Pancreas (tissue), 10 donors: Measurements from ENCODE around the gene ACAP3. TPM values are rescaled to one million over a fixed set of nuclear protein-coding genes. Genes with fewer than 3 reads are reported as not detected.

ENCODE experiments used
- ATAC-seq, 4 donors: fragments of 200-7000 bp; cut with Tn5 transposase; one replicate each; pipeline versions ENCODE4 v1.8.0 to v1.9.1; 2020; ENCODE audit warnings: mild to moderate bottlenecking in 4 of 4, moderate library complexity in 4 of 4
- DNase-seq, 6 donors: peaks; one replicate each; pipeline ENCODE4 v3.0.0-alpha.2; 2020
- FAIRE-seq: peaks from 2 replicates; lab custom pipeline; 2012; peaks lifted over from hg19 to GRCh38; lab: Jason Lieb, UNC
- H3K27ac ChIP-seq, 4 donors: fragments of 200-600 bp; sonication (generic); 1 replicate in 3 of 4; 2 replicates in 1 of 4; pipeline versions ENCODE4 v1.5.0 to v1.8.0; 2020
- H3K27me3 ChIP-seq, 4 donors: fragments of 200-600 bp; one replicate each; pipeline ENCODE4 v1.8.0; 2021
- H3K36me3 ChIP-seq, 3 donors: fragments of 200-600 bp; sonication (generic) in 1 of 3; one replicate each; pipeline versions ENCODE4 v1.5.0 to v1.8.0; 2020 to 2021
- H3K4me1 ChIP-seq, 3 donors: fragments of 200-600 bp; one replicate each; pipeline ENCODE4 v1.8.0; 2021
- H3K4me3 ChIP-seq, 4 donors: fragments of 200-600 bp; sonication (generic) in 2 of 4; one replicate each; pipeline versions ENCODE4 v1.5.0 to v1.8.0; 2020 to 2021
- H3K9me3 ChIP-seq, 4 donors: fragments of 200-600 bp; one replicate each; pipeline ENCODE4 v1.8.0; 2021
- WGBS, 2 donors: extraction: QIAGEN DNeasy Blood & Tissue Kit; methylation state at CpG; one replicate each; pipeline ENCODE4 v1.1.7; 2013; 5-methylcytosine and 5-hydroxymethylcytosine counted together
- intact Hi-C, 3 donors: fragments of 100-400 bp; cut with DNase I; formaldehyde crosslinking; loops; one replicate each; pipeline versions ENCODE4 v1.11.1 to v1.14.2; 2022
- polyA plus RNA-seq, 2 donors: library from polyadenylated mRNA; stranded (reverse); fragments of 200-250 nt; gene quantifications; one replicate each; pipeline ENCODE4 v1.2.3, GENCODE V29; 2013
- total RNA-seq, 6 donors: library from RNA; stranded (reverse); fragmentation: NEBNext Ultra II Directional in 4 of 6; extraction: Animal tissue kit (Norgen Biotek cat#: 25700) in 4 of 6; gene quantifications; one replicate each; pipeline versions ENCODE4 v1.2.1 to v1.2.4, GENCODE V29; 2021 to 2023
- TF ChIP-seq, protein P1 (sequence below), 4 donors: fragments of 200-600 bp; sonication (generic) in 3 of 4; IDR thresholded peaks; one replicate each; pipeline versions ENCODE4 v1.5.0 to v1.8.0; 2021; ENCODE audit warnings: antibody characterized with exemption in 4 of 4
- donor health status: healthy with polysubstance abuse.
- donor health status: DM: no; HTN: no; CAD: no; lungs with moderate emphysema.
- donor health status: DM: no; HTN: no; CAD: no.
- donor health status: control.
- donor health status: control.
- donor health status: Bipolar disorder and iron deficiency.
- donor health status: DM: yes; HTN: yes; CAD: no.
- donor health status: DM: no; HTN: no; CAD: no.
- donor health status: DM: no; HTN: no; CAD: no.
- donor health status: DM: yes; HTN: yes; CAD: no.

ACAP3 gene
- total and polyA plus RNA-seq, 8 donors = 15.2 to 133 (median 21.4) TPM

- intact Hi-C loops = no loop called here
- Histone ChIP-seq H3K36me3 (peaks cover 0 to 45% (median 26%) of the 10 kb centered on the region in 3 donors), H3K27me3 (no peaks in the 10 kb centered on the region), H3K4me3 (no peak overlapping the region), H3K27ac (no peak overlapping the region), H3K9me3 (no peaks in the 10 kb centered on the region), H3K4me1 (no peaks in the 10 kb centered on the region)
- FAIRE-seq (no peak), ATAC-seq (no peak), DNase-seq (peak in 1 of 6 donors; percentile 51)
- TF ChIP-seq, protein P1, sequence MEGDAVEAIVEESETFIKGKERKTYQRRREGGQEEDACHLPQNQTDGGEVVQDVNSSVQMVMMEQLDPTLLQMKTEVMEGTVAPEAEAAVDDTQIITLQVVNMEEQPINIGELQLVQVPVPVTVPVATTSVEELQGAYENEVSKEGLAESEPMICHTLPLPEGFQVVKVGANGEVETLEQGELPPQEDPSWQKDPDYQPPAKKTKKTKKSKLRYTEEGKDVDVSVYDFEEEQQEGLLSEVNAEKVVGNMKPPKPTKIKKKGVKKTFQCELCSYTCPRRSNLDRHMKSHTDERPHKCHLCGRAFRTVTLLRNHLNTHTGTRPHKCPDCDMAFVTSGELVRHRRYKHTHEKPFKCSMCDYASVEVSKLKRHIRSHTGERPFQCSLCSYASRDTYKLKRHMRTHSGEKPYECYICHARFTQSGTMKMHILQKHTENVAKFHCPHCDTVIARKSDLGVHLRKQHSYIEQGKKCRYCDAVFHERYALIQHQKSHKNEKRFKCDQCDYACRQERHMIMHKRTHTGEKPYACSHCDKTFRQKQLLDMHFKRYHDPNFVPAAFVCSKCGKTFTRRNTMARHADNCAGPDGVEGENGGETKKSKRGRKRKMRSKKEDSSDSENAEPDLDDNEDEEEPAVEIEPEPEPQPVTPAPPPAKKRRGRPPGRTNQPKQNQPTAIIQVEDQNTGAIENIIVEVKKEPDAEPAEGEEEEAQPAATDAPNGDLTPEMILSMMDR (IDR thresholded peaks at IDR 0.05) = no peak
- 81 to 86% methylated on average over 25 to 26 of the region's 26 CpGs for WGBS, 2 donors
Observed at GRCh38 chr1:1259951-1260600, 47.7 kb downstream of the ACAP3 start.

DNA sequence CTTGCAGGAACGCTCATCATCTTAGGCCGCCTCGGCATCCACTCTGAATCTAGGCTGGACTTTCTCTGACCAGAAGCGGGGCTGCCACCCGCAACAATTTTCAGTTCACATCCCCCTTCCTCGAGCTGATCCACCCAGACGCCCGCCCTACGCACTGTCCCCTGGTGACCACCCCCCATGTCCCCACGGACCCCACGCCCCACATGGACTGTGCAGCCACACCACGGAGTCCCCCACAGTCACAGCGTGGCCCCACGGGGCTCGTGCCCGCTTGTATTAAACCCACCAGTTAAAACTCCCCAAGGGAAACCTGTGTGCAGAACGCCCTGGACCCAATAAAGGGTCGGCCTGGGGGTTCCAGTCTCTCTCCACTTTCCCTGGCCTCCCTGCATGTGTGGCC lies 48.2 kb downstream of the ACAP3 start:
- Histone ChIP-seq H3K36me3 (peaks cover 0 to 50% (median 31%) of the 10 kb centered on the region in 3 donors), H3K9me3 (no peaks in the 10 kb centered on the region), H3K4me1 (no peaks in the 10 kb centered on the region), H3K4me3 (no peak overlapping the region), H3K27me3 (no peaks in the 10 kb centered on the region), H3K27ac (no peak overlapping the region)
- DNase-seq = peak in 1 of 6 donors; percentile 50
- WGBS, 2 donors = 92 to 94% methylated on average over 18 of the region's 18 CpGs
- intact Hi-C loops = no loop called here
- TF ChIP-seq, protein P1 (IDR thresholded peaks at IDR 0.05) = no peak
- ATAC-seq = no peak
- no peak for FAIRE-seq

GRCh38 chr1:1259119-1259488 lies 48.6 kb downstream of the ACAP3 start:
- WGBS, 2 donors = 95% methylated on average over 22 of the region's 22 CpGs
- ATAC-seq = no peak
- H3K4me3 ChIP-seq = no peak overlapping the region
- peak in 1 of 6 donors; percentile 40 for DNase-seq
- no peak overlapping the region for H3K27ac ChIP-seq
- H3K36me3 ChIP-seq = peaks cover 0 to 52% (median 31%) of the 10 kb centered on the region in 3 donors
- intact Hi-C loops = no loop called here
- no peaks in the 10 kb centered on the region for H3K9me3 ChIP-seq
- no peaks in the 10 kb centered on the region for H3K4me1 ChIP-seq
- FAIRE-seq = no peak
- H3K27me3 ChIP-seq = no peaks in the 10 kb centered on the region
- TF ChIP-seq, protein P1 (IDR thresholded peaks at IDR 0.05) = no peak

GRCh38 chr1:1256956-1257871 lies 50.5 kb downstream of the ACAP3 start:
- intact Hi-C loops = no loop called here

More at GRCh38 chr1:1256956-1257871, 50.5 kb downstream of the ACAP3 start:
- Histone ChIP-seq H3K36me3 (peaks cover 0 to 37% (median 21%) of the 10 kb centered on the region in 3 donors), H3K4me1 (no peaks in the 10 kb centered on the region), H3K4me3 (no peak overlapping the region), H3K27ac (no peak overlapping the region), H3K27me3 (no peaks in the 10 kb centered on the region), H3K9me3 (no peaks in the 10 kb centered on the region)
- TF ChIP-seq, protein P1 (IDR thresholded peaks at IDR 0.05) = no peak
- no peak for ATAC-seq
- no peak for FAIRE-seq
- 93 to 95% methylated on average over 29 of the region's 31 CpGs for WGBS, 2 donors
- DNase-seq = peak in 1 of 6 donors; percentile 46
